Neural cell (in vitro differentiated cells): Measurements from ENCODE around the gene MRPL10.

ENCODE experiments used
- EP300 ChIP-seq: fragments of 450-650 bp; conservative IDR thresholded peaks from 2 replicates; pipeline ENCODE4 v1.6.1; 2014; ENCODE audit warnings: antibody characterized with exemption, mild to moderate bottlenecking, moderate library complexity; ENCODE audit not compliant: poor library complexity, severe bottlenecking
- EZH2 ChIP-seq: fragments of 200-600, 300-800 bp; shearing (Covaris generic), sonication (generic); IDR thresholded peaks from 2 replicates; pipeline ENCODE4 v1.6.1; 2014; ENCODE audit warnings: antibody characterized with exemption, low read length, borderline replicate concordance, mild to moderate bottlenecking; ENCODE audit not compliant: insufficient read depth, poor library complexity, severe bottlenecking
- MXI1 ChIP-seq: fragments of 450-650 bp; conservative IDR thresholded peaks from 2 replicates; pipeline ENCODE4 v1.6.1; 2014; ENCODE audit warnings: antibody characterized with exemption, mild to moderate bottlenecking; ENCODE audit not compliant: poor library complexity, severe bottlenecking
- POLR2AphosphoS5 ChIP-seq: IDR thresholded peaks from 2 replicates; pipeline ENCODE4 v1.6.1; 2012
- RAD21 ChIP-seq: fragments of 450-650 bp; conservative IDR thresholded peaks from 2 replicates; pipeline ENCODE4 v1.6.1; 2014; ENCODE audit warnings: antibody characterized with exemption, mild to moderate bottlenecking, moderate library complexity
- REST ChIP-seq: IDR thresholded peaks from 2 replicates; pipeline ENCODE4 v1.6.1; 2012; ENCODE audit warnings: borderline replicate concordance
- SMC3 ChIP-seq: fragments of 450-650 bp; conservative IDR thresholded peaks from 2 replicates; pipeline ENCODE4 v1.6.1; 2014; ENCODE audit warnings: antibody characterized with exemption, mild to moderate bottlenecking, moderate library complexity; ENCODE audit not compliant: poor library complexity
- TAF1 ChIP-seq: IDR thresholded peaks from 2 replicates; pipeline ENCODE4 v1.6.1; 2012; ENCODE audit warnings: low read depth
- TF ChIP-seq, protein P1 (sequence below): fragments of 450-650 bp; IDR thresholded peaks from 2 replicates; pipeline ENCODE4 v1.5.1; 2014; ENCODE audit warnings: antibody characterized with exemption, mild to moderate bottlenecking, moderate library complexity; ENCODE audit not compliant: poor library complexity, severe bottlenecking

- TF ChIP-seq POLR2AphosphoS5: no peak
- TF ChIP-seq EZH2: no peak
- TF ChIP-seq RAD21: no peak
- TF ChIP-seq, protein P1, sequence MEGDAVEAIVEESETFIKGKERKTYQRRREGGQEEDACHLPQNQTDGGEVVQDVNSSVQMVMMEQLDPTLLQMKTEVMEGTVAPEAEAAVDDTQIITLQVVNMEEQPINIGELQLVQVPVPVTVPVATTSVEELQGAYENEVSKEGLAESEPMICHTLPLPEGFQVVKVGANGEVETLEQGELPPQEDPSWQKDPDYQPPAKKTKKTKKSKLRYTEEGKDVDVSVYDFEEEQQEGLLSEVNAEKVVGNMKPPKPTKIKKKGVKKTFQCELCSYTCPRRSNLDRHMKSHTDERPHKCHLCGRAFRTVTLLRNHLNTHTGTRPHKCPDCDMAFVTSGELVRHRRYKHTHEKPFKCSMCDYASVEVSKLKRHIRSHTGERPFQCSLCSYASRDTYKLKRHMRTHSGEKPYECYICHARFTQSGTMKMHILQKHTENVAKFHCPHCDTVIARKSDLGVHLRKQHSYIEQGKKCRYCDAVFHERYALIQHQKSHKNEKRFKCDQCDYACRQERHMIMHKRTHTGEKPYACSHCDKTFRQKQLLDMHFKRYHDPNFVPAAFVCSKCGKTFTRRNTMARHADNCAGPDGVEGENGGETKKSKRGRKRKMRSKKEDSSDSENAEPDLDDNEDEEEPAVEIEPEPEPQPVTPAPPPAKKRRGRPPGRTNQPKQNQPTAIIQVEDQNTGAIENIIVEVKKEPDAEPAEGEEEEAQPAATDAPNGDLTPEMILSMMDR: no peak
- no peak for TF ChIP-seq SMC3
- TF ChIP-seq REST: no peak
- TF ChIP-seq EP300: no peak
- TF ChIP-seq MXI1: no peak
- no peak for TF ChIP-seq TAF1
These were observed 40.8 kb upstream of the MRPL10 start for GRCh38 chr17:47872019-47872650.
